ENCODE measurements around the gene THAP7. TPM values are rescaled to one million over a fixed set of nuclear protein-coding genes. Genes with fewer than 3 reads are reported as not detected.
A peak's percentile ranks its signal among the peaks of the same experiment; 100 is the strongest.
"Not testable (repeated sequence)": the region's sequence is repeated elsewhere in the genome, so short reads cannot be mapped to it uniquely, and the experiment has no call there.

Gene THAP7
- total RNA-seq, 2 donors from 2014 or later, result 20.4 to 30.7 TPM

- peak overlapping the region; percentile 93 for H3K4me3 Mint-ChIP-seq
- peaks cover 19 to 26% of the 10 kb centered on the region in 2 donors for H3K4me1 Mint-ChIP-seq (ENCODE audit: low read depth in 2 of 2)
- no peaks in the 10 kb centered on the region for H3K27me3 Mint-ChIP-seq
- H3K27ac Mint-ChIP-seq, result peak overlapping the region; percentile 73 to 96
- DNase-seq (ENCODE audit: low spot score), result no peak
- no peaks in the 10 kb centered on the region for H3K9me3 Mint-ChIP-seq
- no peaks in the 10 kb centered on the region for H3K36me3 Mint-ChIP-seq
- no peak for ATAC-seq
Measured at GRCh38 chr22:21013657-21014201, 11.8 kb upstream of the THAP7 start.

- Mint-ChIP-seq H3K27ac (peak overlapping the region in 1 of 2 donors; percentile 25), H3K27me3 (no peaks in the 10 kb centered on the region), H3K4me3 (peak overlapping the region; percentile 93), H3K4me1 (ENCODE audit: low read depth in 2 of 2) (peaks cover 19 to 26% of the 10 kb centered on the region in 2 donors), H3K9me3 (no peaks in the 10 kb centered on the region), H3K36me3 (no peaks in the 10 kb centered on the region)
- ATAC-seq (no peak), DNase-seq (ENCODE audit: low spot score) (no peak)
Measured at GRCh38 chr22:21012446-21013407, 10.8 kb upstream of the THAP7 start.

GRCh38 chr22:21010426-21011113 lies 8.7 kb upstream of the THAP7 start:
- Mint-ChIP-seq H3K36me3 (no peaks in the 10 kb centered on the region), H3K27ac (no peak overlapping the region), H3K27me3 (no peaks in the 10 kb centered on the region), H3K4me1 (ENCODE audit: low read depth in 2 of 2) (peaks cover 16 to 19% of the 10 kb centered on the region in 2 donors), H3K4me3 (no peak overlapping the region), H3K9me3 (no peaks in the 10 kb centered on the region)
- no peak for ATAC-seq
- no peak for DNase-seq (ENCODE audit: low spot score)

GRCh38 chr22:21009638-21010425 lies 7.9 kb upstream of the THAP7 start:
- H3K4me3 Mint-ChIP-seq, result no peak overlapping the region
- no peak overlapping the region for H3K27ac Mint-ChIP-seq
- no peaks in the 10 kb centered on the region for H3K27me3 Mint-ChIP-seq
- H3K36me3 Mint-ChIP-seq, result no peaks in the 10 kb centered on the region
- ATAC-seq, result no peak
- H3K4me1 Mint-ChIP-seq (ENCODE audit: low read depth in 2 of 2), result peaks cover 10 to 15% of the 10 kb centered on the region in 2 donors
- DNase-seq (ENCODE audit: low spot score), result no peak
- no peaks in the 10 kb centered on the region for H3K9me3 Mint-ChIP-seq

GRCh38 chr22:21009208-21009607 lies 7.3 kb upstream of the THAP7 start:
- not testable (repeated sequence) for ATAC-seq; H3K27me3 Mint-ChIP-seq; H3K4me1 Mint-ChIP-seq (ENCODE audit: low read depth in 2 of 2); DNase-seq (ENCODE audit: low spot score); H3K27ac Mint-ChIP-seq; H3K36me3 Mint-ChIP-seq; H3K4me3 Mint-ChIP-seq; H3K9me3 Mint-ChIP-seq

GRCh38 chr22:21003782-21004181 lies 1.9 kb upstream of the THAP7 start:
- Mint-ChIP-seq H3K4me3 (peak overlapping the region; percentile 98), H3K27me3 (no peaks in the 10 kb centered on the region), H3K27ac (peak overlapping the region; percentile 98), H3K36me3 (no peaks in the 10 kb centered on the region), H3K9me3 (no peaks in the 10 kb centered on the region), H3K4me1 (ENCODE audit: low read depth in 2 of 2) (peaks cover 18 to 27% of the 10 kb centered on the region in 2 donors)
- DNase-seq (ENCODE audit: low spot score), result no peak
- no peak for ATAC-seq

- H3K27ac Mint-ChIP-seq, result peak overlapping the region; percentile 98
- H3K27me3 Mint-ChIP-seq, result no peaks in the 10 kb centered on the region
- peaks cover 18 to 27% of the 10 kb centered on the region in 2 donors for H3K4me1 Mint-ChIP-seq (ENCODE audit: low read depth in 2 of 2)
- DNase-seq (ENCODE audit: low spot score), result no peak
- H3K9me3 Mint-ChIP-seq, result no peaks in the 10 kb centered on the region
- ATAC-seq, result no peak
- no peaks in the 10 kb centered on the region for H3K36me3 Mint-ChIP-seq
- H3K4me3 Mint-ChIP-seq, result peak overlapping the region; percentile 98
Measured at GRCh38 chr22:21000987-21001600, 824 bp downstream of the THAP7 start.

GRCh38 chr22:21000207-21000986 lies 1.5 kb downstream of the THAP7 start:
- H3K9me3 Mint-ChIP-seq, result no peaks in the 10 kb centered on the region
- ATAC-seq (no peak), DNase-seq (ENCODE audit: low spot score) (peak; percentile 39)
- peak overlapping the region; percentile 98 for H3K4me3 Mint-ChIP-seq
- peak overlapping the region; percentile 98 for H3K27ac Mint-ChIP-seq
- H3K27me3 Mint-ChIP-seq, result no peaks in the 10 kb centered on the region
- no peaks in the 10 kb centered on the region for H3K36me3 Mint-ChIP-seq
- peaks cover 18 to 27% of the 10 kb centered on the region in 2 donors for H3K4me1 Mint-ChIP-seq (ENCODE audit: low read depth in 2 of 2)

- Mint-ChIP-seq H3K27me3 (no peaks in the 10 kb centered on the region), H3K27ac (peak overlapping the region; percentile 53 to 98), H3K9me3 (no peaks in the 10 kb centered on the region), H3K4me1 (ENCODE audit: low read depth in 2 of 2) (peaks cover 18 to 27% of the 10 kb centered on the region in 2 donors), H3K4me3 (peak overlapping the region; percentile 98), H3K36me3 (no peaks in the 10 kb centered on the region)
- ATAC-seq (no peak), DNase-seq (ENCODE audit: low spot score) (no peak)
Measured at GRCh38 chr22:20999350-21000206, 2.3 kb downstream of the THAP7 start.

GRCh38 chr22:20998411-20999336 lies 3.2 kb downstream of the THAP7 start:
- no peak overlapping the region for H3K4me3 Mint-ChIP-seq
- H3K4me1 Mint-ChIP-seq (ENCODE audit: low read depth in 2 of 2), result peaks cover 18 to 25% of the 10 kb centered on the region in 2 donors
- no peaks in the 10 kb centered on the region for H3K36me3 Mint-ChIP-seq
- no peak for ATAC-seq
- no peak for DNase-seq (ENCODE audit: low spot score)
- no peaks in the 10 kb centered on the region for H3K9me3 Mint-ChIP-seq
- no peaks in the 10 kb centered on the region for H3K27me3 Mint-ChIP-seq
- no peak overlapping the region for H3K27ac Mint-ChIP-seq
